ENCODE measurements around the gene SEPTIN12. TPM values are rescaled to one million over a fixed set of nuclear protein-coding genes. Genes with fewer than 3 reads are reported as not detected.

Gene SEPTIN12
- total and polyA plus RNA-seq, 2 of the 4 experiments (the other 2 are of a cell fraction): not detected

DNA sequence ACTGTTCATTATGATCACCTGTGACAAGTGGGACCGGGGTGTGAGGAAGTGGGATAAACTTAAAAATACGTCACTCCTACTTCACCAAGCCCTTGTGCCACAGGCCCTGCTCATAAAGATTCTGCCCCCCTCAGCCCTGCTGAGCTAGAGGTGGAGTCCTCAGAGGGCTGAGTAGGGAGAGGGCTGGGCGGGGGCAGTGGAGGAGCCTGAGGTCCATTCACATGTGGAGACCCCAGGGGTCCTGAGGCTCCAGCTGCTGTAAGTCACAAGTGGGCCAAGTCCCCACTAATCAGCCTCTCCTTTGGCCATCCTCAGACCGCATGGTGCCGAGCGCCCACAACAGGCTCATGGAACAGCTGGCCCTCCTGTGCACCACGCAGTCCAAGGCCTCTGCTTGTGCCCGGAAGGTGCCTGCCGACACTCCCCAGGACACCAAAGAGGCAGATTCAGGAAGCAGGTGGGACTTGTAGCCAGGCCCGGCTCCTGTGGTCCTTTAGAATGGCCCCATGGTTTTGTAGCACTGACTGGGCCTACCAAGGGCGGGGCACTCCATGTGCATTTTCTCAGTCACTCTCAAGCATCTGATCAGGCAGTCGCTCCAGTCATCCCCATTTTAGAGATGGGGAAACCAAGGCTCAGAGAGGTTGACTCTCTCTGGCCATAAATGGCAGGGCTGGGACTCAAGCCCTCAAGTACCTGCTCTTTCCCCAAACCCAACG lies 43.4 kb downstream of the SEPTIN12 start:
- BruUV-seq (replicated peaks): no TSS peak
- Histone ChIP-seq H2AFZ (replicated peaks; ENCODE audit: low read length, poor library complexity) (no peak overlapping the region), H3K9me3 (ENCODE audit: control insufficient read depth, insufficient read depth, low read length) (no peaks in the 10 kb centered on the region), H3K56ac (ENCODE audit: extremely low read depth, insufficient read depth, low read length) (no peak overlapping the region), H2BK15ac (ENCODE audit: low read depth, low read length) (no peak overlapping the region), H3K23ac (ENCODE audit: low read depth, low read length) (no peak overlapping the region), H3K9ac (ENCODE audit: low read depth, low read length) (no peak overlapping the region), H4K8ac (ENCODE audit: low read depth in 2 of 2, low read length in 2 of 2) (no peak overlapping the region), H4K5ac (ENCODE audit: low read depth, low read length) (no peak overlapping the region), H3K4me1 (ENCODE audit: control insufficient read depth, insufficient read depth, low read length) (no peaks in the 10 kb centered on the region), H3K14ac (replicated peaks; ENCODE audit: low read depth, low read length) (no peak overlapping the region), H3K27ac (ENCODE audit: insufficient read depth, low read length) (no peak overlapping the region), H3K4me3 (ENCODE audit: insufficient read depth, low read depth, low read length) (no peak overlapping the region), H3K18ac (ENCODE audit: low read depth, low read length) (no peak overlapping the region), H2BK20ac (ENCODE audit: low read depth, low read length) (no peak overlapping the region), H3K36me3 (ENCODE audit: control insufficient read depth, insufficient read depth, low read length) (no peaks in the 10 kb centered on the region; the same call in 1 of the 2 replicates), H3K4me2 (ENCODE audit: low read depth, low read length) (no peak overlapping the region), H3K79me1 (ENCODE audit: low read depth in 1 of 2, low read length in 2 of 2) (0 out of 4 replicates have a peak, but pooled peaks cover 0 to under 1% of the 10 kb centered on the region in 2 experiments), H3K9me1 (ENCODE audit: insufficient read depth, low read length) (no peaks in the 10 kb centered on the region), H2AK9ac (replicated peaks; ENCODE audit: low read depth, low read length, poor library complexity) (no peak overlapping the region), H2BK120ac (ENCODE audit: low read depth, low read length) (no peak overlapping the region), H3K4ac (ENCODE audit: low read depth, low read length) (no peak overlapping the region), H2BK5ac (ENCODE audit: low read depth, low read length, poor library complexity, severe bottlenecking) (no peak overlapping the region), H4K91ac (ENCODE audit: insufficient read depth, low read depth, low read length) (no peak overlapping the region), H4K20me1 (ENCODE audit: insufficient read depth, low read length) (no peaks in the 10 kb centered on the region), H2AK5ac (ENCODE audit: low read depth, low read length) (no peak overlapping the region), H3K27me3 (ENCODE audit: control insufficient read depth, insufficient read depth, low read length) (no peaks in the 10 kb centered on the region)
- TF ChIP-seq MXI1 (IDR thresholded peaks at IDR 0.05; ENCODE audit: borderline replicate concordance, low read depth, low read length) (no peak), BHLHE40 (IDR thresholded peaks at IDR 0.05; ENCODE audit: low read depth, low read length) (no peak), ELK1 (IDR thresholded peaks at IDR 0.05; ENCODE audit: borderline replicate concordance, low read depth, low read length) (no peak)
- dilution Hi-C loops (cut with HindIII; ENCODE audit: low sequenced_read_pairs, unreplicated experiment): no loop called here
- WGBS, 2 experiments (ENCODE audit: extremely low coverage in 2 of 2, insufficient read length in 1 of 2): 92% methylated on average over 8 of the region's 13 CpGs; no CpG with 5 or more reads in 1 of the 2 experiments
- ChIA-PET POLR2A (ENCODE audit: unreplicated experiment) (no interaction called here), CTCF (no interaction called here)
- in situ Hi-C loops (cut with MboI; ENCODE audit: low sequenced_read_pairs): no loop called here
- DNase-seq (no peak), ATAC-seq (ENCODE audit: low read depth) (no peak)
- intact Hi-C loops (cut with micrococcal nuclease): no loop called here

Data from IMR-90 (cell line).